IPS-18a (cell line): ENCODE results near the gene GUCD1.

Experiments used
- H3K27ac ChIP-seq: one replicate; pipeline ENCODE4 v1.5.1; 2013; ENCODE audit warnings: low read length
- H3K27me3 ChIP-seq: one replicate; pipeline ENCODE4 v1.6.1; 2013; ENCODE audit warnings: mild to moderate bottlenecking, low read length; ENCODE audit not compliant: control insufficient read depth, insufficient read depth
- H3K36me3 ChIP-seq: one replicate; pipeline ENCODE4 v1.6.1; 2013; ENCODE audit warnings: low read depth, low read length; ENCODE audit not compliant: control insufficient read depth
- H3K4me1 ChIP-seq: one replicate; pipeline ENCODE4 v1.6.1; 2013; ENCODE audit warnings: low read depth, low read length; ENCODE audit not compliant: control insufficient read depth
- H3K4me3 ChIP-seq: one replicate; pipeline ENCODE4 v1.5.1; 2013; ENCODE audit warnings: low read length
- H3K9ac ChIP-seq: one replicate; pipeline ENCODE4 v1.6.1; 2013; ENCODE audit warnings: mild to moderate bottlenecking, low read length, moderate library complexity
- H3K9me3 ChIP-seq: one replicate; pipeline ENCODE4 v1.6.1; 2013; ENCODE audit warnings: low read depth, low read length; ENCODE audit not compliant: control insufficient read depth

GUCD1 gene

DNA sequence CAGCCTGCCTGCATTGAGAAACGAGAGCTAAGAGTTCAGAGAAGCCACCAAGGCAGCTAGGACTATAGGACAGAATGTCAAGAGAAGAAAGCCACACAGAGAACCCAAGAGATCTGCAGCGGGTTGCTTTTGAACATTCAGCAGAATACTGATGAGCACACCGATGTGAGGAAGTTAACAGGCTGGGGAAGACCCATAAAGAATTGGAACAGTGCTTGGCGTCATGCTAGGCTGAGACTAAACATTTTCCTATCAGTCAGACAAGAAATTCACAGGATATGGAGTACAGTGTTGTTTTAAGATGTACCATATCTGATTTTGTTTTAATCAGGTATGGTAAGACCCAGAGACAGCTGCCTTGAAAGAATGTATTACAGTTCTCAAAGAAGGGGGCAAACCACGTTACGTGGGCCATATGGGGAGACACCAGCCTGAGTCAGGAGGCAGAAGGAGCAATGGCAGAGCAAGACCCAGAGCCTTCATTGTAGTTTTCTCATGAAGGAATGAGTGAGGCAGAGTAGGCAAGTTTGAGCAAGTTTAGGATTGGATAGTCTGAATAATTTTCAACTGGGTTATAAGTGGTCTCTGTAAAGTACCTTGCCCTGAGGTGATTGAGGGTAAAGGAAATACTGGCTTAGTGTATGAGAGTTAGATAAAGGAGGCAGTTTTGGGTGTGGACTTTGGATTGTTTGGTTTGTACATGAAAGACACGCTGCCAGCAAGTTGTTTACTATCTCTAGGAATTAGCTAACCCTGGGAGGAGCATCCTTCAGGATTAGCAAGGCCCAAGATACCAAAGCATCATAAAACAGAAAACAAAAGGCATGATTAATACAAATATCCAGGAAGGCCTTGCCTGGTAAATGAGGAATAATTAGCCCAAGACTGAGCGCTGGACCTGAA is 23.7 kb upstream of the GUCD1 start:
- H3K9ac ChIP-seq: no peak overlapping the region
- H3K4me1 ChIP-seq: no peaks in the 10 kb centered on the region
- no peak overlapping the region for H3K27ac ChIP-seq
- no peaks in the 10 kb centered on the region for H3K27me3 ChIP-seq
- H3K9me3 ChIP-seq: no peaks in the 10 kb centered on the region
- peaks cover 8% of the 10 kb centered on the region for H3K36me3 ChIP-seq
- H3K4me3 ChIP-seq: no peak overlapping the region

DNA sequence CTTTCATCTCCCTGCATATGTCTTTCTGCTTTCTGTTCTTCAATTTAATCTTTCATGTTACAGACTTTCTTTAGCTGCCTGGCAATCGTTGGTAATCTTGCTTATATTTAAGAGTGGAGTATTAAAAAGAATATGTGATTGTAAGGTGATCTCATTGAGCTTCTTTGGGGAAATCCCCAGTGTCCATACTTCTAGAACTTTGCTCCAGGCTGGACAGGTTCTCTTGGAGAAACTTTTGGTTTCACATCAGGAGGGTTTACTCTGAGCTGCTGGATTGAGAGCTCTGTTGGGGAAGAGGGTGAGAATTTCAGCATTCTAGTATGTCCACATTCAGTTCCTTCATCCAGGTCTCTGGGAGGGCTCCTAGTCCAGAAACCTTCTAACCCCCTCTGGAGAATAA is 21.8 kb upstream of the GUCD1 start:
- no peaks in the 10 kb centered on the region for H3K27me3 ChIP-seq
- no peak overlapping the region for H3K27ac ChIP-seq
- H3K4me1 ChIP-seq: no peaks in the 10 kb centered on the region
- H3K4me3 ChIP-seq: no peak overlapping the region
- H3K9ac ChIP-seq: no peak overlapping the region
- no peaks in the 10 kb centered on the region for H3K9me3 ChIP-seq
- peaks cover 25% of the 10 kb centered on the region for H3K36me3 ChIP-seq

DNA sequence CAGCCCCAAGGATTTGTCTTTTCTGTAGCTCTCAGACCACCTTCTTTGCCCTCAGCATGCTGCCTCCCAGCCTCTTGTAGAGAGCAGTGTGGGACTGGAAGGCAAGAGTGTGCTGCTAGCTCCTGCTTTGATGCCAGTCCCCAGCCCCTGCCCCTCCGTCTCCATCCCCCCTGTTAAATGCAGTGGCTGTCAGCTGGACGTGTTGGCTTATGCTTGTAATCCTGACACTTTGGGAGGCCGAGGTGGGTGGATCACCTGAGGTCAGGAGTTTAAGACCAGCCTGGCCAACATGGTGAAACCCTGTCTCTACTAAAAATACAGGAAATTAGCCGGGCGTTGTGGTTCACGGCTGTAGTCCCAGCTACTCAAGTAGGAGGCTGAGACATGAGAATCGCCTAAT is 16.3 kb upstream of the GUCD1 start:
- Histone ChIP-seq H3K36me3 (peaks cover 60% of the 10 kb centered on the region), H3K4me3 (no peak overlapping the region), H3K9ac (no peak overlapping the region), H3K27me3 (no peaks in the 10 kb centered on the region), H3K4me1 (no peaks in the 10 kb centered on the region), H3K9me3 (no peaks in the 10 kb centered on the region), H3K27ac (no peak overlapping the region)

GRCh38 chr22:24567668-24568067 is 12.7 kb upstream of the GUCD1 start:
- Histone ChIP-seq H3K36me3 (peaks cover 74% of the 10 kb centered on the region), H3K4me1 (no peaks in the 10 kb centered on the region), H3K9me3 (no peaks in the 10 kb centered on the region), H3K27ac (no peak overlapping the region), H3K27me3 (no peaks in the 10 kb centered on the region), H3K9ac (no peak overlapping the region), H3K4me3 (no peak overlapping the region)

DNA sequence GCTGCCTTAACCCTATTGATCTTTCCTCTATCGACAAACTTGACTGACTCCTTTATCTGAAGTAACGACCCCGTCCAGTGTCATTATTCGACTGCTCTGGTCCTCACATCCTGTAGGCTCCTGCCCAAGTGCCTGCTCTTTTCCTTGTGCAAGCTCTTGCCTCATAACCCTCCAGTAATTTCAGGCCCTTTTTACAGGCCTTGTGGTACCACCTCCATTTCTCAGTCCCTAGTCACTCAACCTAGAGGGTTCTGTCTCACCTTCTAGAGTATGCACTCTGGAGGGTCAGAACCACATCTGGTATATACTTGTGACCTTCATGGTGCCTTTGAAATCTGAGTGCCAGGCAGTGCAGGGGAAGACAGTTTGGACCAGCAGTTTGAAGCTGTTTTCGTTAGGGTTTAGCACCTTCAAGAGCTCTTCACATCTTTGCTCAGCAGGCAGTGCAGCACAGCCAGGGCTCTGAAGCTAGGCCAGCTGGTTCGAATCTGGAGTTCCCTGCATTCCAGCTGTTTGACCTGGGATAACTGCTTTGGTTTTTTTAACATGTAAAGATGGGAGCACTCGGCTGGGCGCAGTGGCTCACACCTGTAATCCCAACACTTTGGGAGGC is 12.1 kb upstream of the GUCD1 start:
- no peaks in the 10 kb centered on the region for H3K9me3 ChIP-seq
- no peak overlapping the region for H3K4me3 ChIP-seq
- H3K4me1 ChIP-seq: no peaks in the 10 kb centered on the region
- H3K36me3 ChIP-seq: peaks cover 71% of the 10 kb centered on the region
- no peak overlapping the region for H3K27ac ChIP-seq
- no peaks in the 10 kb centered on the region for H3K27me3 ChIP-seq
- no peak overlapping the region for H3K9ac ChIP-seq

DNA sequence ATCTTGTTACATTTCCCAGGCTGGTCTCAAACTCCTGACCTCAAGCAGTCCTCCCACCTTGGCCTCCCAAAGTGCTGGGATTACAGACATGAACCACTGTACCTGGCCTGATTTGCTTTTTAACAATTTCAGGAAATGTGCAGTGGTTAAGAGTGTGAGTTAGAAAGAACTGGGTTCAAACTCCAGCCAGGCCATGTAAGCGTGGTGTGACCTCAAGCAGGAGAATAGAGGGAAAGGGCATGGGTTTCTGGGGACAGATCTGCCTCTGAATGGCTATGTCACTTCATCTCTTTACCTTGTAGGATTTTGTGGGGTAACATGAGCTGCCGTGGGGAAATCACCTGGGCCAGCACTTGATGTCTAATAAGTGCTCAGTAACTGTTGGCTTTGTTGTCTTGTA is 10.1 kb upstream of the GUCD1 start:
- H3K27ac ChIP-seq: no peak overlapping the region
- H3K4me3 ChIP-seq: no peak overlapping the region
- peaks cover 65% of the 10 kb centered on the region for H3K36me3 ChIP-seq
- H3K9ac ChIP-seq: no peak overlapping the region
- H3K27me3 ChIP-seq: no peaks in the 10 kb centered on the region
- no peaks in the 10 kb centered on the region for H3K9me3 ChIP-seq
- no peaks in the 10 kb centered on the region for H3K4me1 ChIP-seq

- Histone ChIP-seq H3K9me3 (no peaks in the 10 kb centered on the region), H3K9ac (no peak overlapping the region), H3K27ac (no peak overlapping the region), H3K36me3 (peaks cover 63% of the 10 kb centered on the region), H3K4me1 (no peaks in the 10 kb centered on the region), H3K4me3 (no peak overlapping the region), H3K27me3 (no peaks in the 10 kb centered on the region)
Observed at GRCh38 chr22:24564376-24565058, 9.6 kb upstream of the GUCD1 start.

- no peak overlapping the region for H3K9ac ChIP-seq
- H3K4me1 ChIP-seq: no peaks in the 10 kb centered on the region
- H3K36me3 ChIP-seq: peaks cover 68% of the 10 kb centered on the region
- no peaks in the 10 kb centered on the region for H3K27me3 ChIP-seq
- H3K27ac ChIP-seq: no peak overlapping the region
- H3K4me3 ChIP-seq: no peak overlapping the region
- no peaks in the 10 kb centered on the region for H3K9me3 ChIP-seq
Observed at GRCh38 chr22:24563246-24563645, 8.3 kb upstream of the GUCD1 start.

GRCh38 chr22:24559471-24559870 is 4.5 kb upstream of the GUCD1 start:
- no peaks in the 10 kb centered on the region for H3K9me3 ChIP-seq
- H3K36me3 ChIP-seq: peaks cover 57% of the 10 kb centered on the region
- no peak overlapping the region for H3K4me3 ChIP-seq
- H3K4me1 ChIP-seq: peaks cover 6% of the 10 kb centered on the region
- no peak overlapping the region for H3K9ac ChIP-seq
- H3K27ac ChIP-seq: no peak overlapping the region
- no peaks in the 10 kb centered on the region for H3K27me3 ChIP-seq

GRCh38 chr22:24555165-24556039 is 464 bp upstream of the GUCD1 start, which contains the start of gene SNRPD3:
Gene SNRPD3, plus strand, starts transcription at chr22:24555999. Its CDS starts 1,676 bp downstream, at chr22:24557675.
- H3K9me3 ChIP-seq: no peaks in the 10 kb centered on the region
- H3K4me3 ChIP-seq: peak within 1 kb of the TSS; percentile 93
- H3K4me1 ChIP-seq: peaks cover 13% of the 10 kb centered on the region
- peak within 1 kb of the TSS; percentile 97 for H3K9ac ChIP-seq
- H3K36me3 ChIP-seq: peaks cover 31% of the 10 kb centered on the region
- no peaks in the 10 kb centered on the region for H3K27me3 ChIP-seq
- H3K27ac ChIP-seq: peak within 1 kb of the TSS; percentile 92
